Mesenteric fat pad (tissue), 1 donor: ENCODE data around the gene PGR. TPM values are rescaled to one million over a fixed set of nuclear protein-coding genes. Genes with fewer than 3 reads are reported as not detected.

Experiments used
- DNase-seq: peaks from one replicate; pipeline ENCODE4 v3.0.0-alpha.2; 2020; ENCODE audit warnings: low spot score
- long read RNA-seq: library from polyadenylated mRNA; unstranded; transcript quantifications from one replicate; pipeline ENCODE4 v2.0.0, GENCODE V29; 2020
- total RNA-seq: library from RNA; stranded (reverse); fragmentation: NEBNext Ultra II Directional; extraction: Animal tissue kit (Norgen Biotek cat#: 25700); gene quantifications from one replicate; pipeline ENCODE4 v1.2.1, GENCODE V29; 2021
- donor health status: DM: yes; HTN: yes; CAD: no.

PGR gene
- total RNA-seq: 2.3 TPM
- long read RNA-seq: 0 reads

GRCh38 chr11:101129203-101129943 lies at the start of gene PGR:
Gene PGR, minus strand, starts transcription at chr11:101129813. Its CDS starts 743 bp downstream, at chr11:101129070.
- no peak for DNase-seq

GRCh38 chr11:101176381-101176780 lies 46.8 kb upstream of the PGR start:
- no peak for DNase-seq

- DNase-seq: no peak
Measured at GRCh38 chr11:101169944-101170343, 40.3 kb upstream of the PGR start.

- no peak for DNase-seq
Measured at GRCh38 chr11:101166038-101166437, 36.4 kb upstream of the PGR start.

- no peak for DNase-seq
Measured at GRCh38 chr11:101158119-101158518, 28.5 kb upstream of the PGR start.

GRCh38 chr11:101138245-101138930 lies 8.8 kb upstream of the PGR start:
- no peak for DNase-seq

- DNase-seq: no peak
Measured at GRCh38 chr11:101133190-101133589, 3.6 kb upstream of the PGR start.

- no peak for DNase-seq
Measured at GRCh38 chr11:101128571-101129202, 926 bp downstream of the PGR start.

- no peak for DNase-seq
Measured at GRCh38 chr11:101127699-101128570, 1.7 kb downstream of the PGR start.

- no peak for DNase-seq
Measured at GRCh38 chr11:101127197-101127698, 2.4 kb downstream of the PGR start.

GRCh38 chr11:101126551-101127196 lies 2.9 kb downstream of the PGR start:
- no peak for DNase-seq

GRCh38 chr11:101115671-101116160 lies 13.9 kb downstream of the PGR start:
- no peak for DNase-seq

GRCh38 chr11:101113540-101113939 lies 16.1 kb downstream of the PGR start:
- DNase-seq: no peak

GRCh38 chr11:101104716-101105115 lies 24.9 kb downstream of the PGR start:
- no peak for DNase-seq

- DNase-seq: no peak
Measured at GRCh38 chr11:101103433-101103832, 26.2 kb downstream of the PGR start.

- DNase-seq: no peak
Measured at GRCh38 chr11:101100601-101101000, 29.0 kb downstream of the PGR start.

- DNase-seq: no peak
Measured at GRCh38 chr11:101096036-101096704, 33.4 kb downstream of the PGR start.

- DNase-seq: no peak
Measured at GRCh38 chr11:101091781-101092180, 37.8 kb downstream of the PGR start.

GRCh38 chr11:101090679-101091270 lies 38.8 kb downstream of the PGR start:
- DNase-seq: no peak
